HL-60 (cell line): ENCODE results near the gene VMAC.

Experiments
- DNase-seq, 2 experiments: peaks; one replicate each; pipeline ENCODE4 v3.0.0-alpha.2; 2010 to 2020; ENCODE audit warnings: low read depth in 1 of 2, low spot score in 1 of 2
- H3K27ac ChIP-seq: fragments of 250-450 bp; sonication (Bioruptor Pico); replicated peaks from 2 replicates; pipeline ENCODE4 v1.5.1; 2020; ENCODE audit warnings: mild to moderate bottlenecking, moderate library complexity
- H3K27me3 ChIP-seq: fragments of 250-450 bp; sonication (Bioruptor Pico); 2 replicates; pipeline ENCODE4 v1.5.1; 2021; ENCODE audit warnings: mild to moderate bottlenecking, moderate library complexity; ENCODE audit not compliant: insufficient read depth, poor library complexity, severe bottlenecking
- H3K4me3 ChIP-seq: replicated peaks from 2 replicates; pipeline ENCODE4 v1.5.1; 2011; ENCODE audit warnings: mild to moderate bottlenecking, control low read depth, low read length; ENCODE audit not compliant: insufficient read depth
- CTCF ChIP-seq: IDR thresholded peaks from one replicate; pipeline ENCODE4 v1.5.1; 2011; ENCODE audit warnings: low read length, control low read depth, inconsistent platforms; ENCODE audit not compliant: insufficient read depth
- GABPA ChIP-seq: IDR thresholded peaks from 2 replicates; pipeline ENCODE4 v1.6.1; 2012; ENCODE audit warnings: low read depth
- POLR2AphosphoS5 ChIP-seq: IDR thresholded peaks from 2 replicates; pipeline ENCODE4 v1.6.1; 2012; ENCODE audit warnings: low read depth
- REST ChIP-seq: IDR thresholded peaks from 2 replicates; pipeline ENCODE4 v1.6.1; 2012; ENCODE audit warnings: low read depth; ENCODE audit not compliant: insufficient replicate concordance
- SPI1 ChIP-seq: IDR thresholded peaks from 2 replicates; pipeline ENCODE4 v1.6.1; 2012; ENCODE audit warnings: low read depth, mild to moderate bottlenecking, borderline replicate concordance

VMAC gene

GRCh38 chr19:5864013-5864720 lies 40.5 kb upstream of the VMAC start:
- Histone ChIP-seq H3K27me3 (no peaks in the 10 kb centered on the region), H3K4me3 (no peak overlapping the region)
- no peak for TF ChIP-seq SPI1

GRCh38 chr19:5864725-5865486 lies 39.8 kb upstream of the VMAC start:
- Histone ChIP-seq H3K4me3 (no peak overlapping the region), H3K27me3 (no peaks in the 10 kb centered on the region), H3K27ac (no peak overlapping the region)
- no peak for DNase-seq
- TF ChIP-seq SPI1 (no peak), GABPA (no peak), POLR2AphosphoS5 (no peak), CTCF (no peak), REST (no peak)

More at GRCh38 chr19:5864013-5864720, 40.5 kb upstream of the VMAC start:
- no peak overlapping the region for H3K27ac ChIP-seq
- no peak for DNase-seq

GRCh38 chr19:5865772-5866171 lies 38.9 kb upstream of the VMAC start:
- TF ChIP-seq POLR2AphosphoS5: no peak
- no peak for TF ChIP-seq CTCF
- TF ChIP-seq REST: no peak
- TF ChIP-seq SPI1: no peak
- TF ChIP-seq GABPA: no peak
- no peak for DNase-seq
- H3K27me3 ChIP-seq: no peaks in the 10 kb centered on the region
- H3K4me3 ChIP-seq: no peak overlapping the region
- no peak overlapping the region for H3K27ac ChIP-seq

DNA sequence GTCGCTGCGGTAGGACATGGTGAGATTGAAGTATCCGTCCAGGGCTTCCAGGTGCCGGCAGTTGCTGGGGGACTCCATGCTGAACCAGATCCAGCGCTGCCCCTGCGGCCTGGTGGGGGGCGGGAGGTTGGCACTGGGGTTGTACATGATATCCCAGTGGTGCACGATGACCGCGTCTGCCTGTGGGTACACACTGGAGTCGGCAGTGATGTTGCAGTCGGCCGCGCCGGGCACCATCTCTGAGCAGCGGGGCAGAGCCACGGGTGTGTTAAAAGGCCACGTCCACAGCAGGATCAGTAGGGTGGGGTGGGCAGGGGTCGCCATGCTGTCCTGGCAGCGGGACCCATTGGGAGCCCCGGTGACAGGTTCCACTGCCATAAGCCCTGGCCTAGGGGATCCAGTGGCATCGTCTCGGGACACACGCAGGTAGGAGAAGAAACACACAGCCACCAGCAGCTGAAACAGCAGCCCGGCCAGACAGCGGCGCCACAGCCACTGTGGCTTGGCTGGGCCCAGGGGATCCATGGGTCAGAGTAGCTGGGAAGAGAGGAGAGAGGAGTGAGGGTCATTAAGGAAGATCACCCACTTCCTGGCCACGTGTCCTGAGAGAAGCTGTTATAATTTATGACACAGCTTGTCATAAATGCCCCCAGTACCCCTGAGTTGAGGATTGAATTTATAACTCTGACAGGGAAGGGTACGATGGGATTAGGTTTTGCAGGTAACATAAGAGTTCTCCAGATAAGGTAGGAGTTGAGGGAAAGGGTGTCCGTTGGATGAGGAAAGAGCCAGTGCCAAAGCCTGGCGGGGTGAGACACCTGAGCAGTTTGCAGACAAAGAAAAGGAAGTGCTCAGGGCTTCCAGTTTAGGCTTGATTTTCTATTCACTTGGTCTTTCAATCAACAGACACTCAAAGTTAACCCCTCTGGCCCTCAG lies 37.2 kb upstream of the VMAC start:
- DNase-seq: no peak
- TF ChIP-seq GABPA (no peak), POLR2AphosphoS5 (no peak), SPI1 (peak; percentile 24; the same call in 1 of the 2 replicates)

More for the DNA sequence above, 37.2 kb upstream of the VMAC start:
- Histone ChIP-seq H3K27me3 (no peaks in the 10 kb centered on the region), H3K27ac (no peak overlapping the region), H3K4me3 (no peak overlapping the region)
